AG09309 (cell line): Measurements from ENCODE around the gene YES1.
"Not testable (repeated sequence)": the region's sequence is repeated elsewhere in the genome, so short reads cannot be mapped to it uniquely, and the experiment has no call there.

Experiments used
- DNase-seq: peaks from one replicate; pipeline ENCODE4 v3.0.0-alpha.2; 2010; ENCODE audit warnings: low read depth
- H3K4me3 ChIP-seq: 2 replicates; pipeline ENCODE4 v1.5.1; 2011; ENCODE audit warnings: mild to moderate bottlenecking, low read depth, low read length, moderate library complexity; ENCODE audit not compliant: control insufficient read depth
- CTCF ChIP-seq: IDR thresholded peaks from 2 replicates; pipeline ENCODE4 v1.5.1; 2011; ENCODE audit warnings: mild to moderate bottlenecking, low read depth, low read length, inconsistent platforms; ENCODE audit not compliant: insufficient read depth, control insufficient read depth; ENCODE audit errors: missing control alignments

The YES1 gene

DNA sequence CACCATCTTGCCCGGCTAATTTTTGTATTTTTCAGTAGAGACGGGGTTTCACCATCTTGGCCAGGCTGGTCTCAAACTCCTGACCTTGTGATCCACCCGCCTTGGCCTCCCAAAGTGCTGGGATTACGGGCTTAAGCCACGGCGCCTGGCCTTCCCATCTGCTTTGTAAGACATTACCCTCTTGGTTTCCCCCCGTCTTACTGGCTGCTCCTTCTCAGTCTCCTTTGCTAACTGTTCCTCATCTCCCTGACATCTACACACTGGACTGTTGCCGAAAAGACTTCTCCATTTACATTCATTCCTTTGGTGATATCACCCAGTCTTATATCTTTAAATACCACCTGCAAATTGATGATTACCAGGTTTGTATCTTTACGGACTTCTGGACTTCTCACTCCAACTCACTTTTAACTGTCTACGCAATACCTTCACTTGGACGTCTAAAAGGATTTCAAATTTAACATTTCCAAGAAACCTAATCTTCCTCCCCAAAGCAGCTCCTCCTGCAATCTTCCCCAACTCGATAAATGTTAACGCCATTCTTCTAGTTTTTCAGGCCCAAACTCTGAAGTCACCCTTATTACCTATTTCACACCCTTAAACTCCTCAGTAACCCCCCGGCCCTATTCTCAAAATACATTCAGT, 37.9 kb downstream of the YES1 start:
- no peak for DNase-seq
- H3K4me3 ChIP-seq = no peak overlapping the region
- no peak for TF ChIP-seq CTCF

DNA sequence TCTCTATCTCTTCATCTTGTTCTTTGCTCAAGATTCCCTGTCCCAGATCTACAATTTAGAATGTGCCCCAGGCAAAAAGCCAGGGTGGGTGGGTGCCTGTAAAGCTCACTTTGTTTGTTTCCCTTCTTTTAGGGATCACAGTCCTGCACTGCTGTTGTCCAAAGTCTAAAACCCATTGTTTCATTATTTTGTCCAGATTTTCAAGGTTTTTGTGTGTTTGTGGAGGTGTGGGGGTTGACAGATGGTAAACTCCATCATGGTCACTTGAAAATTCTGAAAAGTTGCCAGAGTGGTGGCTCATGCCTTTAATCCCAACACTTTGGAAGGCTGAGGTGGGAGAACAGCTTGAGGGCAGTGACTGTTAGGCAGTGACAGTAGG, 41.5 kb downstream of the YES1 start:
- no peak for DNase-seq
- no peak for TF ChIP-seq CTCF
- H3K4me3 ChIP-seq = no peak overlapping the region

- TF ChIP-seq CTCF = no peak
- DNase-seq = no peak
These were observed 44.1 kb downstream of the YES1 start for GRCh38 chr18:767961-768360.

GRCh38 chr18:767084-767882, 44.8 kb downstream of the YES1 start:
- H3K4me3 ChIP-seq = no peak overlapping the region
- TF ChIP-seq CTCF = no peak
- no peak for DNase-seq

More at GRCh38 chr18:767961-768360, 44.1 kb downstream of the YES1 start:
- H3K4me3 ChIP-seq = no peak overlapping the region

- no peak for DNase-seq
- no peak for TF ChIP-seq CTCF
- H3K4me3 ChIP-seq = no peak overlapping the region
These were observed 45.5 kb downstream of the YES1 start for GRCh38 chr18:766550-766860.

DNA sequence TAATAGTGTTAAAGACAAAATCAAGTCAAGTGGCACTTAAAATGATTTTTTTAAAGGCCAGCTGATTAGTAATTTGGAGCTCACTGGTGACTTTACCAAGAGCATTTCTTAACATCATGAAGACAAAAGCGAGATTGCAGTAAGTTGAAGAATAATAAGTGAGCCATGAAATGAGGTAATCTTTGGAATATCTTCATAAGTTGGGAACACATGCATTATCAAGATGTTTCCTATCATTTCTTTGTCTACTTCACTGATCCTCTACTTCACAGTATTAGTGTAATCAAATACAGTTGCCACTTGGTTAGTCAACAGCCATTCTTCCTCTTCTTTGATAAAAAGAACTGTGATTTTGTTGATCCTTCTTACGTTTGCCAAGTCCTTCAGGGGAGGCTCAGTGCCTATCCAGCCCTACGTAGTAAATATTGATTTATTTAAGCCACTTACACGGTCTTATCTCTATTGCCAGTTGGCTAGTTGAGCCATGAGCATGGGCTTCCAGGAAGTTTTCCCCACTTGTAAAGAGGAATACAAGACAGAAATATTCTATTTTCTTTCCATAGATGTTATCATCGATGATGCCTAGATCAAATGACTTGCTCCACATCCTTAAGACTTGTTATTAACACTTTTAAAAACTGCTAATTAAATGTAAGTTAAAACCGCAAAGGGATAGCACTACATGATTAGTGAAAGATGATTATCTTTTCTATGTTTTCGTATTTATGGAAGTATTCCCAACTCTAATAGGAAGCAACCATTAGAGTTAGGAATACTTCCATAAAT, 46.1 kb downstream of the YES1 start:
- no peak for DNase-seq
- no peak for TF ChIP-seq CTCF
- H3K4me3 ChIP-seq = no peak overlapping the region

- DNase-seq, H3K4me3 ChIP-seq: not testable (repeated sequence)
These were observed 52.2 kb downstream of the YES1 start for GRCh38 chr18:759864-760263.
